Sigmoid colon (tissue), 3 donors: ENCODE results near the gene CD247.

ENCODE experiments used
- CTCF ChIP-seq, 4 experiments: fragments of 450-650 bp in 3 of 4; fragments of 200-600 bp in 1 of 4; IDR thresholded peaks; one replicate each; pipeline ENCODE4 v1.5.1; 2016 to 2019; ENCODE audit warnings: antibody characterized with exemption in 4 of 4, mild to moderate bottlenecking in 3 of 4, moderate library complexity in 2 of 4
- POLR2A ChIP-seq, 2 donors: fragments of 450-650 bp; IDR thresholded peaks; one replicate each; pipeline ENCODE4 v1.6.1; 2016; ENCODE audit warnings: antibody characterized with exemption in 2 of 2, mild to moderate bottlenecking in 2 of 2, moderate library complexity in 2 of 2

GRCh38 chr1:167457936-167458584, 60.3 kb downstream of the CD247 start:
- TF ChIP-seq CTCF (IDR thresholded peaks at IDR 0.05) (no peak), POLR2A (IDR thresholded peaks at IDR 0.05) (no peak)
